HL-60 (cell line): ENCODE measurements around the gene IRS1.

ENCODE experiments used
- DNase-seq, 2 experiments: peaks; one replicate each; pipeline ENCODE4 v3.0.0-alpha.2; 2010 to 2020; ENCODE audit warnings: low read depth in 1 of 2, low spot score in 1 of 2
- H3K27ac ChIP-seq: fragments of 250-450 bp; sonication (Bioruptor Pico); replicated peaks from 2 replicates; pipeline ENCODE4 v1.5.1; 2020; ENCODE audit warnings: mild to moderate bottlenecking, moderate library complexity
- H3K27me3 ChIP-seq: fragments of 250-450 bp; sonication (Bioruptor Pico); 2 replicates; pipeline ENCODE4 v1.5.1; 2021; ENCODE audit warnings: mild to moderate bottlenecking, moderate library complexity; ENCODE audit not compliant: insufficient read depth, poor library complexity, severe bottlenecking
- H3K4me3 ChIP-seq: replicated peaks from 2 replicates; pipeline ENCODE4 v1.5.1; 2011; ENCODE audit warnings: mild to moderate bottlenecking, control low read depth, low read length; ENCODE audit not compliant: insufficient read depth
- GABPA ChIP-seq: IDR thresholded peaks from 2 replicates; pipeline ENCODE4 v1.6.1; 2012; ENCODE audit warnings: low read depth
- POLR2AphosphoS5 ChIP-seq: IDR thresholded peaks from 2 replicates; pipeline ENCODE4 v1.6.1; 2012; ENCODE audit warnings: low read depth
- REST ChIP-seq: IDR thresholded peaks from 2 replicates; pipeline ENCODE4 v1.6.1; 2012; ENCODE audit warnings: low read depth; ENCODE audit not compliant: insufficient replicate concordance
- SPI1 ChIP-seq: IDR thresholded peaks from 2 replicates; pipeline ENCODE4 v1.6.1; 2012; ENCODE audit warnings: low read depth, mild to moderate bottlenecking, borderline replicate concordance
- TF ChIP-seq, protein P1 (sequence below): IDR thresholded peaks from one replicate; pipeline ENCODE4 v1.5.1; 2011; ENCODE audit warnings: low read length, control low read depth, inconsistent platforms; ENCODE audit not compliant: insufficient read depth

Gene IRS1

GRCh38 chr2:226716126-226716525 is 83.5 kb downstream of the IRS1 start:
- no peak for DNase-seq
- TF ChIP-seq POLR2AphosphoS5 (no peak), REST (no peak), GABPA (no peak), SPI1 (no peak)
- TF ChIP-seq, protein P1, sequence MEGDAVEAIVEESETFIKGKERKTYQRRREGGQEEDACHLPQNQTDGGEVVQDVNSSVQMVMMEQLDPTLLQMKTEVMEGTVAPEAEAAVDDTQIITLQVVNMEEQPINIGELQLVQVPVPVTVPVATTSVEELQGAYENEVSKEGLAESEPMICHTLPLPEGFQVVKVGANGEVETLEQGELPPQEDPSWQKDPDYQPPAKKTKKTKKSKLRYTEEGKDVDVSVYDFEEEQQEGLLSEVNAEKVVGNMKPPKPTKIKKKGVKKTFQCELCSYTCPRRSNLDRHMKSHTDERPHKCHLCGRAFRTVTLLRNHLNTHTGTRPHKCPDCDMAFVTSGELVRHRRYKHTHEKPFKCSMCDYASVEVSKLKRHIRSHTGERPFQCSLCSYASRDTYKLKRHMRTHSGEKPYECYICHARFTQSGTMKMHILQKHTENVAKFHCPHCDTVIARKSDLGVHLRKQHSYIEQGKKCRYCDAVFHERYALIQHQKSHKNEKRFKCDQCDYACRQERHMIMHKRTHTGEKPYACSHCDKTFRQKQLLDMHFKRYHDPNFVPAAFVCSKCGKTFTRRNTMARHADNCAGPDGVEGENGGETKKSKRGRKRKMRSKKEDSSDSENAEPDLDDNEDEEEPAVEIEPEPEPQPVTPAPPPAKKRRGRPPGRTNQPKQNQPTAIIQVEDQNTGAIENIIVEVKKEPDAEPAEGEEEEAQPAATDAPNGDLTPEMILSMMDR: no peak
- no peak overlapping the region for H3K4me3 ChIP-seq
- no peak overlapping the region for H3K27ac ChIP-seq
- H3K27me3 ChIP-seq: no peaks in the 10 kb centered on the region

DNA sequence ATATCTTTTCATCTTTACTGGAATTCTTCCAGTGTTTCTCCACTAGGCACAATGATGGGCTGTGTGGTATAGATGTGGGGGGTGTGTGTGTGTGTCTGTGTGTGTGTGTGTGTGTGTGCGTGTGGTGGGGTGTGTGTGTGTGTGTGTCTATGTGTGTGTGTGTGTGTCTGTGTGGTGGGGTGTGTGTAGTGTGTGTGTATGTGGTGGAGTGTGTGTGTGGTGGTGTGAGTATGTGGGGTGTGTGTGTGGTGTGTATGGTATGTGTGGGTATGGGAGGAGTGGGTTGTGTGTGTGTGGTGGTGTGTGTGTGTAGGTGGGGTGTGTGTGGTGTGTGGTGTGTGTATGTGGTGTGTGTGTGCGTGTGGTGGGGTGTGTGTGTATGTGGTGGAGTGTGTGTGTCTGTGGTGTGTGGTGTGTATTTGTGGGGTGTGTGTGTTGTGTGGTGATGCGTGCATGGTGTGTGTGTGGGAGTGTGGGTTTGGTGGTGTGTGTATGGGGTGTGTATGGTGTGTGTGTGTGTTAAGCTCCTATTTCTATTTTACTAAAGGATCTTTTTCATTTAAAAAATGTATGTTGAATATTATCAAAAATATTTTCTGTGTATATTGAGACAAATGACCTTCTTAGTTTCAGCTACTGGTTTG is 84.2 kb downstream of the IRS1 start:
- TF ChIP-seq REST (no peak), POLR2AphosphoS5 (no peak), SPI1 (no peak), GABPA (no peak)
- TF ChIP-seq, protein P1: no peak
- no peak for DNase-seq
- no peak overlapping the region for H3K27ac ChIP-seq
- H3K27me3 ChIP-seq: no peaks in the 10 kb centered on the region
- no peak overlapping the region for H3K4me3 ChIP-seq

DNA sequence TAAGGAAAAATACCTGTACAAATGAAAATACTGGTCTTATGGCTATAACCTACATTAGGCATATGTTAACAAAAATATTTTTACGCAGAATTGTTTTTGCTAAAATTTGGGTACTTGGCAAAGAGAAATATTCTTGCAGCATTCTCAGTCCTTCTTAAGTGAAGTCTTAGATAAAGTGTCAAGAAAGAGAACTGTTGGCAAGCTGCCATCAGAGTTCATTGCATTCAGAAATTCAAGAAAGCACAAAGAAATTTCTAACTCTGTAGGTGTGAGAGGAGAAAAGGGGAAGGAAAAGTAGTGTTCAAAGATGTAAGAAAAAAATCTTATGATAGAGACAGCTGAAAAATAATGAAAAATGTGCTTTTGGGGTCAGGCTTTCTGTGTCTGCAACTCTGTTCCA is 86.7 kb downstream of the IRS1 start:
- TF ChIP-seq GABPA (no peak), REST (no peak), POLR2AphosphoS5 (no peak)
- TF ChIP-seq, protein P1: no peak
- Histone ChIP-seq H3K4me3 (no peak overlapping the region), H3K27me3 (no peaks in the 10 kb centered on the region), H3K27ac (no peak overlapping the region)
- DNase-seq: no peak
